Uterus (tissue), 2 donors: ENCODE results near the gene PLA2G6.

Source experiments
- POLR2A ChIP-seq, 2 donors: fragments of 450-650 bp; IDR thresholded peaks; one replicate each; pipeline ENCODE4 v1.6.1; 2016; ENCODE audit warnings: antibody characterized with exemption in 2 of 2, mild to moderate bottlenecking in 1 of 2, moderate library complexity in 1 of 2
- TF ChIP-seq, protein P1 (sequence below), 4 experiments: fragments of 200-600 bp in 2 of 4; fragments of 450-650 bp in 2 of 4; sonication (generic) in 2 of 4; IDR thresholded peaks; one replicate each; pipeline ENCODE4 v1.5.1; 2016 to 2019; ENCODE audit warnings: antibody characterized with exemption in 4 of 4, mild to moderate bottlenecking in 2 of 4, moderate library complexity in 1 of 4

DNA sequence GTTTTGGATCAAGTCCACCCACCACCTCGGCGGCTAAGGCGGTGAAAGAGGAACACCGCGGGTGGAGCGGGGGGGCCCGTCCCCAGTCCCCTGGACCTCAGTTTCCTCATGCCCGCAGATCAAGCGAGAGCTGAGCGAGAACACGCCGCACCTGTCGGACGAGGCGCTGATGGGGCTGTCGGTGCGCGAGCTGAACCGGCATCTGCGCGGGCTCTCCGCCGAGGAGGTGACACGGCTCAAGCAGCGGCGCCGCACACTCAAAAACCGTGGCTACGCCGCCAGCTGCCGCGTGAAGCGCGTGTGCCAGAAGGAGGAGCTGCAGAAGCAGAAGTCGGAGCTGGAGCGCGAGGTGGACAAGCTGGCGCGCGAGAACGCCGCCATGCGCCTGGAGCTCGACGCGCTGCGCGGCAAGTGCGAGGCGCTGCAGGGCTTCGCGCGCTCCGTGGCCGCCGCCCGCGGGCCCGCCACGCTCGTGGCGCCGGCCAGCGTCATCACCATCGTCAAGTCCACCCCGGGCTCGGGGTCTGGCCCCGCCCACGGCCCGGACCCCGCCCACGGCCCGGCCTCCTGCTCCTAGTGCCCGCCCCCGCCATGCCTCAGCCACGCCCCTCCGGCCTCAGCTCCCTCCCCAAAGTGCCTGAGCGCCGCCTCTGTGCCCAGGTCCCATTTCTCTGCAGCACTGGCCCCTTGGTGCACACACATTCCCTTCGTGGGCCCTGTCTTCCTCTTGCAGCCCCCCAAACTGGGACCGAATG, 32.8 kb upstream of the PLA2G6 start:
- TF ChIP-seq, protein P1, sequence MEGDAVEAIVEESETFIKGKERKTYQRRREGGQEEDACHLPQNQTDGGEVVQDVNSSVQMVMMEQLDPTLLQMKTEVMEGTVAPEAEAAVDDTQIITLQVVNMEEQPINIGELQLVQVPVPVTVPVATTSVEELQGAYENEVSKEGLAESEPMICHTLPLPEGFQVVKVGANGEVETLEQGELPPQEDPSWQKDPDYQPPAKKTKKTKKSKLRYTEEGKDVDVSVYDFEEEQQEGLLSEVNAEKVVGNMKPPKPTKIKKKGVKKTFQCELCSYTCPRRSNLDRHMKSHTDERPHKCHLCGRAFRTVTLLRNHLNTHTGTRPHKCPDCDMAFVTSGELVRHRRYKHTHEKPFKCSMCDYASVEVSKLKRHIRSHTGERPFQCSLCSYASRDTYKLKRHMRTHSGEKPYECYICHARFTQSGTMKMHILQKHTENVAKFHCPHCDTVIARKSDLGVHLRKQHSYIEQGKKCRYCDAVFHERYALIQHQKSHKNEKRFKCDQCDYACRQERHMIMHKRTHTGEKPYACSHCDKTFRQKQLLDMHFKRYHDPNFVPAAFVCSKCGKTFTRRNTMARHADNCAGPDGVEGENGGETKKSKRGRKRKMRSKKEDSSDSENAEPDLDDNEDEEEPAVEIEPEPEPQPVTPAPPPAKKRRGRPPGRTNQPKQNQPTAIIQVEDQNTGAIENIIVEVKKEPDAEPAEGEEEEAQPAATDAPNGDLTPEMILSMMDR (IDR thresholded peaks at IDR 0.05) = peak in 1 of 4 experiments; percentile 10
- no peak for TF ChIP-seq POLR2A (IDR thresholded peaks at IDR 0.05)
